Chondrocyte (in vitro differentiated cells): ENCODE results near the gene RAB30. TPM values are rescaled to one million over a fixed set of nuclear protein-coding genes. Genes with fewer than 3 reads are reported as not detected.

ENCODE experiments used
- DNase-seq: peaks from one replicate; pipeline ENCODE4 v3.0.0; 2021; ENCODE audit warnings: mixed read lengths, low spot score
- H3K27ac Mint-ChIP-seq: one replicate; pipeline ENCODE4 v1.8.0; 2021; ENCODE audit warnings: mild to moderate bottlenecking, moderate library complexity, mixed read lengths; ENCODE audit not compliant: unreplicated experiment
- H3K27me3 Mint-ChIP-seq: 2 replicates; pipeline ENCODE4 v1.8.0; 2021; ENCODE audit warnings: low read depth, mixed read lengths
- H3K36me3 Mint-ChIP-seq: 2 replicates; pipeline ENCODE4 v1.8.0; 2021; ENCODE audit warnings: low read depth, mixed read lengths
- H3K4me1 Mint-ChIP-seq: 2 replicates; pipeline ENCODE4 v1.8.0; 2021; ENCODE audit warnings: low read depth, mild to moderate bottlenecking, mixed read lengths
- H3K4me3 Mint-ChIP-seq: one replicate; pipeline ENCODE4 v1.8.0; 2021; ENCODE audit warnings: mild to moderate bottlenecking, moderate library complexity, mixed read lengths; ENCODE audit not compliant: unreplicated experiment
- H3K9me3 Mint-ChIP-seq: 2 replicates; pipeline ENCODE4 v1.8.0; 2021; ENCODE audit warnings: low read depth, mixed read lengths
- CTCF ChIP-seq: fragments of 200-600 bp; sonication (generic); IDR thresholded peaks from 2 replicates; pipeline ENCODE4 v1.5.0; 2021; ENCODE audit warnings: antibody characterized with exemption, mild to moderate bottlenecking, moderate library complexity
- total RNA-seq: library from RNA; stranded (reverse); gene quantifications from 3 replicates; pipeline ENCODE4 v1.2.1, GENCODE V29; 2021

Gene RAB30
- total RNA-seq, 1 donor from 2014 or later: 52.6 TPM

- TF ChIP-seq CTCF: no peak
- Mint-ChIP-seq H3K4me3 (no peak overlapping the region), H3K36me3 (peaks cover 3% of the 10 kb centered on the region), H3K4me1 (peaks cover 57% of the 10 kb centered on the region), H3K27ac (no peak overlapping the region), H3K27me3 (no peaks in the 10 kb centered on the region), H3K9me3 (no peaks in the 10 kb centered on the region)
- DNase-seq: no peak
Observed at GRCh38 chr11:83007477-83007876, 64.2 kb downstream of the RAB30 start.

GRCh38 chr11:83006877-83007330 is 64.8 kb downstream of the RAB30 start:
- Mint-ChIP-seq H3K9me3 (no peaks in the 10 kb centered on the region), H3K4me1 (peaks cover 58% of the 10 kb centered on the region), H3K4me3 (no peak overlapping the region), H3K27me3 (no peaks in the 10 kb centered on the region), H3K27ac (peak overlapping the region; percentile 80), H3K36me3 (peaks cover 3% of the 10 kb centered on the region)
- TF ChIP-seq CTCF: no peak
- no peak for DNase-seq

GRCh38 chr11:83004746-83005556 is 66.7 kb downstream of the RAB30 start:
- DNase-seq: no peak
- Mint-ChIP-seq H3K36me3 (peaks cover 3% of the 10 kb centered on the region), H3K4me3 (no peak overlapping the region), H3K9me3 (no peaks in the 10 kb centered on the region), H3K27me3 (no peaks in the 10 kb centered on the region), H3K27ac (no peak overlapping the region), H3K4me1 (peaks cover 57% of the 10 kb centered on the region)
- no peak for TF ChIP-seq CTCF

- H3K36me3 Mint-ChIP-seq: no peaks in the 10 kb centered on the region
- peak overlapping the region; percentile 75 for H3K27ac Mint-ChIP-seq
- TF ChIP-seq CTCF: no peak
- no peak overlapping the region for H3K4me3 Mint-ChIP-seq
- H3K4me1 Mint-ChIP-seq: peaks cover 65% of the 10 kb centered on the region
- H3K27me3 Mint-ChIP-seq: no peaks in the 10 kb centered on the region
- DNase-seq: no peak
- H3K9me3 Mint-ChIP-seq: no peaks in the 10 kb centered on the region
Observed at GRCh38 chr11:83002522-83002921, 69.2 kb downstream of the RAB30 start.

GRCh38 chr11:83002053-83002452 is 69.6 kb downstream of the RAB30 start:
- Mint-ChIP-seq H3K27me3 (no peaks in the 10 kb centered on the region), H3K36me3 (no peaks in the 10 kb centered on the region), H3K27ac (peak overlapping the region; percentile 75), H3K4me3 (no peak overlapping the region), H3K9me3 (no peaks in the 10 kb centered on the region), H3K4me1 (peaks cover 65% of the 10 kb centered on the region)
- no peak for TF ChIP-seq CTCF
- DNase-seq: no peak
